SK-N-SH (cell line): ENCODE data around the gene TYR. TPM values are rescaled to one million over a fixed set of nuclear protein-coding genes. Genes with fewer than 3 reads are reported as not detected.
"Not testable (repeated sequence)": the region's sequence is repeated elsewhere in the genome, so short reads cannot be mapped to it uniquely, and the experiment has no call there.

Experiments
- CTCF ChIA-PET: fragments of 300-600, 350-600 bp; formaldehyde crosslinking; extraction: SDS; loops from one replicate; lab custom pipeline; 2021; lab: Yijun Ruan, JAX
- POLR2A ChIA-PET: fragments of 350-600 bp; sonication (Branson Sonifier 250); formaldehyde crosslinking; extraction: SDS; loops from one replicate; lab custom pipeline; 2020; ENCODE audit warnings: antibody characterized with exemption, inconsistent platforms; lab: Yijun Ruan, JAX
- DNase-seq: peaks from one replicate; pipeline ENCODE4 v3.0.0; 2012
- H2AFZ ChIP-seq: fragments of 200-600 bp; sonication (generic); 2 replicates; pipeline ENCODE4 v1.8.1; 2016; ENCODE audit warnings: antibody characterized with exemption, mild to moderate bottlenecking, low read depth
- H3F3A ChIP-seq: fragments of 200-600 bp; sonication (generic); replicated peaks from 2 replicates; pipeline ENCODE3; 2016; ENCODE audit warnings: antibody characterized with exemption, mild to moderate bottlenecking; ENCODE audit not compliant: insufficient read depth
- H3K27ac ChIP-seq, 2 experiments: fragments of 200-500 bp in 1 of 2; fragments of 200-600 bp in 1 of 2; sonication (Bioruptor generic) in 1 of 2; sonication (generic), shearing (Covaris generic) in 1 of 2; 2 replicates each; pipeline versions ENCODE4 v1.5.1 to v1.6.1; 2014 to 2016; ENCODE audit warnings: low read depth in 2 of 2, inconsistent platforms in 1 of 2, low read length in 1 of 2, mild to moderate bottlenecking in 1 of 2, mixed read lengths in 1 of 2
- H3K27me3 ChIP-seq: fragments of 200-600 bp; sonication (generic), shearing (Covaris generic); 2 replicates; pipeline ENCODE4 v1.6.1; 2016; ENCODE audit warnings: mixed run types; ENCODE audit not compliant: insufficient read depth
- H3K36me3 ChIP-seq, 2 experiments: fragments of 200-500 bp in 1 of 2; fragments of 200-600 bp in 1 of 2; sonication (Bioruptor generic) in 1 of 2; sonication (generic) in 1 of 2; replicated peaks in 1 of 2; 2 replicates each; pipeline versions ENCODE3 to v1.5.1; 2014 to 2016; ENCODE audit warnings: low read length in 1 of 2, mild to moderate bottlenecking in 1 of 2; ENCODE audit not compliant: insufficient read depth in 2 of 2, control insufficient read depth in 1 of 2
- H3K4me1 ChIP-seq, 2 experiments: fragments of 200-500 bp in 1 of 2; fragments of 200-600 bp in 1 of 2; sonication (Bioruptor generic) in 1 of 2; sonication (generic), shearing (Covaris generic) in 1 of 2; 2 replicates each; pipeline versions ENCODE4 v1.5.1 to v1.6.1; 2014 to 2016; ENCODE audit warnings: low read depth in 1 of 2, low read length in 1 of 2, mixed run types in 1 of 2; ENCODE audit not compliant: insufficient read depth in 2 of 2, control insufficient read depth in 1 of 2
- H3K4me2 ChIP-seq: fragments of 200-600 bp; sonication (generic), shearing (Covaris generic); 2 replicates; pipeline ENCODE4 v1.6.1; 2017; ENCODE audit warnings: mixed run types
- H3K4me3 ChIP-seq, 2 experiments: fragments of 200-500 bp in 1 of 2; fragments of 200-600 bp in 1 of 2; sonication (Bioruptor generic) in 1 of 2; sonication (generic), shearing (Covaris generic) in 1 of 2; 2 replicates each; pipeline versions ENCODE4 v1.5.1 to v1.8.1; 2014 to 2016; ENCODE audit warnings: low read depth in 2 of 2, inconsistent platforms in 1 of 2, low read length in 1 of 2, mild to moderate bottlenecking in 1 of 2, mixed read lengths in 1 of 2, moderate library complexity in 1 of 2
- H3K79me2 ChIP-seq: fragments of 200-600 bp; sonication (generic); 2 replicates; pipeline ENCODE4 v1.8.1; 2017; ENCODE audit warnings: mild to moderate bottlenecking; ENCODE audit not compliant: insufficient read depth
- H3K9ac ChIP-seq: fragments of 200-600 bp; sonication (generic); 2 replicates; pipeline ENCODE4 v1.6.1; 2017; ENCODE audit warnings: mixed run types
- H3K9me2 ChIP-seq: fragments of 200-600 bp; sonication (generic); 2 replicates; pipeline ENCODE4 v1.6.1; 2017; ENCODE audit warnings: mixed run types
- H3K9me3 ChIP-seq: fragments of 200-600 bp; sonication (generic); 2 replicates; pipeline ENCODE4 v1.6.1; 2017; ENCODE audit warnings: mixed run types, mild to moderate bottlenecking, moderate library complexity
- H4K20me1 ChIP-seq: fragments of 200-600 bp; sonication (generic); 2 replicates; pipeline ENCODE4 v1.6.1; 2017; ENCODE audit warnings: mild to moderate bottlenecking, mixed run types; ENCODE audit not compliant: insufficient read depth
- FOXM1 ChIP-seq: IDR thresholded peaks from 2 replicates; pipeline ENCODE4 v1.4.0; 2012; ENCODE audit warnings: low read depth, mild to moderate bottlenecking
- MXI1 ChIP-seq: IDR thresholded peaks from 2 replicates; pipeline ENCODE4 v1.6.1; 2012; ENCODE audit warnings: mild to moderate bottlenecking, low read depth, low read length, improper control_type of control experiment
- SIN3A ChIP-seq: IDR thresholded peaks from 2 replicates; pipeline ENCODE4 v1.6.1; 2012; ENCODE audit warnings: low read depth, mild to moderate bottlenecking, low read length, moderate library complexity, borderline replicate concordance
- WGBS: methylation state at CpG from one replicate; pipeline ENCODE4 v1.1.6; 2017; ENCODE audit warnings: low lambda C conversion rate; 5-methylcytosine and 5-hydroxymethylcytosine counted together
- polyA plus RNA-seq, 3 experiments: library from polyadenylated mRNA; depleted of rRNA; stranded (reverse); fragments of >200 nt; gene quantifications; 2 replicates each; pipeline ENCODE4 v1.2.3, GENCODE V29; 2012
- TF ChIP-seq, protein P1 (sequence below): fragments of 200-600 bp; sonication (generic); IDR thresholded peaks from 2 replicates; pipeline ENCODE4 v1.6.1; 2017; ENCODE audit warnings: antibody characterized with exemption, mild to moderate bottlenecking, moderate library complexity
- TF ChIP-seq, protein P2 (sequence below): IDR thresholded peaks from 2 replicates; pipeline ENCODE4 v1.6.1; 2012; ENCODE audit warnings: mild to moderate bottlenecking, low read depth, low read length, moderate library complexity
- TF ChIP-seq, protein P3 (sequence below): fragments of 150-350 bp; IDR thresholded peaks from 2 replicates; pipeline ENCODE4 v1.6.1; 2016; ENCODE audit warnings: mild to moderate bottlenecking, low read depth, low read length

The TYR gene
- polyA plus RNA-seq, 1 of the 3 experiments (the other 2 are of a cell fraction): not detected

DNA sequence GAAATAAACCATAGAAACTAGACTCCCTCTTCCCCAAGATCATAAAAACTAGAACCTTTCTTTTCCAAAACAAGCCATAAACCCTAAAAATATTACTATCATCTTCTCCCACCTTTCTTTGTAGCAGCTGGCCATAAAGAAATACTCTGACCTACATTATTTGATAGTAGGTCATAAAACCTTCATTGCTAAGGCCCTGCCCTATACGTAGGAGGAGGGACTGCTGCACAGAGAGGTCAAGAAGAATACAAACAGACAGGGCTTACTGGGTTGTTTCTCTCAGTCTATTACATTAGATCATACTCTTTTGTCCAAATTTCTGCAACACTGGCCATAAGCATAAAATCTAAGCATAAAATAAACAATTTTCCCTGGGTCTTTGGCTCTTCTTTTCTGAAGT lies 101.5 kb downstream of the TYR start (continued):
- TF ChIP-seq, protein P1, sequence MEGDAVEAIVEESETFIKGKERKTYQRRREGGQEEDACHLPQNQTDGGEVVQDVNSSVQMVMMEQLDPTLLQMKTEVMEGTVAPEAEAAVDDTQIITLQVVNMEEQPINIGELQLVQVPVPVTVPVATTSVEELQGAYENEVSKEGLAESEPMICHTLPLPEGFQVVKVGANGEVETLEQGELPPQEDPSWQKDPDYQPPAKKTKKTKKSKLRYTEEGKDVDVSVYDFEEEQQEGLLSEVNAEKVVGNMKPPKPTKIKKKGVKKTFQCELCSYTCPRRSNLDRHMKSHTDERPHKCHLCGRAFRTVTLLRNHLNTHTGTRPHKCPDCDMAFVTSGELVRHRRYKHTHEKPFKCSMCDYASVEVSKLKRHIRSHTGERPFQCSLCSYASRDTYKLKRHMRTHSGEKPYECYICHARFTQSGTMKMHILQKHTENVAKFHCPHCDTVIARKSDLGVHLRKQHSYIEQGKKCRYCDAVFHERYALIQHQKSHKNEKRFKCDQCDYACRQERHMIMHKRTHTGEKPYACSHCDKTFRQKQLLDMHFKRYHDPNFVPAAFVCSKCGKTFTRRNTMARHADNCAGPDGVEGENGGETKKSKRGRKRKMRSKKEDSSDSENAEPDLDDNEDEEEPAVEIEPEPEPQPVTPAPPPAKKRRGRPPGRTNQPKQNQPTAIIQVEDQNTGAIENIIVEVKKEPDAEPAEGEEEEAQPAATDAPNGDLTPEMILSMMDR: no peak
- TF ChIP-seq, protein P2, sequence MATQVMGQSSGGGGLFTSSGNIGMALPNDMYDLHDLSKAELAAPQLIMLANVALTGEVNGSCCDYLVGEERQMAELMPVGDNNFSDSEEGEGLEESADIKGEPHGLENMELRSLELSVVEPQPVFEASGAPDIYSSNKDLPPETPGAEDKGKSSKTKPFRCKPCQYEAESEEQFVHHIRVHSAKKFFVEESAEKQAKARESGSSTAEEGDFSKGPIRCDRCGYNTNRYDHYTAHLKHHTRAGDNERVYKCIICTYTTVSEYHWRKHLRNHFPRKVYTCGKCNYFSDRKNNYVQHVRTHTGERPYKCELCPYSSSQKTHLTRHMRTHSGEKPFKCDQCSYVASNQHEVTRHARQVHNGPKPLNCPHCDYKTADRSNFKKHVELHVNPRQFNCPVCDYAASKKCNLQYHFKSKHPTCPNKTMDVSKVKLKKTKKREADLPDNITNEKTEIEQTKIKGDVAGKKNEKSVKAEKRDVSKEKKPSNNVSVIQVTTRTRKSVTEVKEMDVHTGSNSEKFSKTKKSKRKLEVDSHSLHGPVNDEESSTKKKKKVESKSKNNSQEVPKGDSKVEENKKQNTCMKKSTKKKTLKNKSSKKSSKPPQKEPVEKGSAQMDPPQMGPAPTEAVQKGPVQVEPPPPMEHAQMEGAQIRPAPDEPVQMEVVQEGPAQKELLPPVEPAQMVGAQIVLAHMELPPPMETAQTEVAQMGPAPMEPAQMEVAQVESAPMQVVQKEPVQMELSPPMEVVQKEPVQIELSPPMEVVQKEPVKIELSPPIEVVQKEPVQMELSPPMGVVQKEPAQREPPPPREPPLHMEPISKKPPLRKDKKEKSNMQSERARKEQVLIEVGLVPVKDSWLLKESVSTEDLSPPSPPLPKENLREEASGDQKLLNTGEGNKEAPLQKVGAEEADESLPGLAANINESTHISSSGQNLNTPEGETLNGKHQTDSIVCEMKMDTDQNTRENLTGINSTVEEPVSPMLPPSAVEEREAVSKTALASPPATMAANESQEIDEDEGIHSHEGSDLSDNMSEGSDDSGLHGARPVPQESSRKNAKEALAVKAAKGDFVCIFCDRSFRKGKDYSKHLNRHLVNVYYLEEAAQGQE: no peak
- TF ChIP-seq FOXM1 (no peak), SIN3A (no peak), MXI1 (no peak)
- TF ChIP-seq, protein P3, sequence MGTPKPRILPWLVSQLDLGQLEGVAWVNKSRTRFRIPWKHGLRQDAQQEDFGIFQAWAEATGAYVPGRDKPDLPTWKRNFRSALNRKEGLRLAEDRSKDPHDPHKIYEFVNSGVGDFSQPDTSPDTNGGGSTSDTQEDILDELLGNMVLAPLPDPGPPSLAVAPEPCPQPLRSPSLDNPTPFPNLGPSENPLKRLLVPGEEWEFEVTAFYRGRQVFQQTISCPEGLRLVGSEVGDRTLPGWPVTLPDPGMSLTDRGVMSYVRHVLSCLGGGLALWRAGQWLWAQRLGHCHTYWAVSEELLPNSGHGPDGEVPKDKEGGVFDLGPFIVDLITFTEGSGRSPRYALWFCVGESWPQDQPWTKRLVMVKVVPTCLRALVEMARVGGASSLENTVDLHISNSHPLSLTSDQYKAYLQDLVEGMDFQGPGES: no peak

DNA sequence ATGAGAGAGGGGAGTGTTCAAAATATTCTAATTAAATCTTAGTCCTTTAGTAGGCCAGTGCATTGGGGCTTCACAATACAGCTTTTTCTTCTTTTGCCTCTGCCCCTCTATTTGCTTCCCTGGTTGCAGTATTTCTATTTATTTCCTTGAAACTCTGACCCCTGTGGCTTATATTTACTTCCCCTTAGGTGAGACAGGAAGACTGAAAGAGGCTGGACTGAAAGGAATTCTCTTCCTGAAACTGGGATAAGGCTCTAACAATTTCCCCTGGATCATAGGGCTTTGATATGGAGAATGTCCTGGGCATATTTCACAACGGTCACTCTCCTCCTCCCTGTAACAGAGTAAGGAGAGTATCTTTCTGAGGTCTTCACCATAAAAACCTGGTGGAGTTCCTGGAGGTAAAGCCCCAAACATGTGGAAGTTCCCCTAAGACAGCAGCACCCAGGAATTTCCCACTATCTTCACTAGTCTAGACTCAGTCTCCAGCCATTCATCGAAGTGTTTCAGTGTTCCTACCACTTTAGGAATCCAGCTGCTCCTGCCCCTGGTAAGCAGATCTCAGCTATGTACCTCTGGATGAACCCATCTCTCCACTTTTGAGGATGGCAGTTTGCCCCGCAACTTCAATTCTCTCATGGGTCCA lies 103.5 kb downstream of the TYR start:
- POLR2A ChIA-PET, CTCF ChIA-PET: not testable (repeated sequence)

DNA sequence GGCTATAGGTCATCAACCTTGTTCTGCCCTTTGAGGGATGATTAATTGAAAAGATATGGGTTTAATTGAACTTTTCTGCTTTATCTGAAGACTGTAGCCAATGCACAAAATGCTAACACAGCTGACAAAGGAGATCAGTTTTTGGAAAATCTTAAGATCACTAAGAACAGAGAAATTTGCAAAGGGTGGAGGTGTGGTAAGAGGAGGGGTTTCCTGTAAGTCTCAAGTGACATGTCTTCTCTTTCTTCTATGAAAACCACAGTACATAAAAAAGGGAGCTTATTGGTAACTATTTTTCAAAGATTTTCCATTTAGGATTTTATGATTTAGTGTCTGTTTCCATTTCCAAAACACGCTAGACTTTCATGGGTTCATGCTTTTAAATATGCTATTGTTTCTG lies 108.9 kb downstream of the TYR start:
- H3K36me3 ChIP-seq, H3K4me1 ChIP-seq, DNase-seq, CTCF ChIA-PET, H3K4me2 ChIP-seq, POLR2A ChIA-PET, H2AFZ ChIP-seq, H3K9me2 ChIP-seq, H3K27ac ChIP-seq, H3K27me3 ChIP-seq, H3K4me3 ChIP-seq, H4K20me1 ChIP-seq, H3F3A ChIP-seq, H3K79me2 ChIP-seq, H3K9me3 ChIP-seq, H3K9ac ChIP-seq: not testable (repeated sequence)
- 44% methylated on average over 1 of the region's 1 CpG for WGBS

More for the DNA sequence above, 103.5 kb downstream of the TYR start:
- not testable (repeated sequence) for H3K27ac ChIP-seq, H3F3A ChIP-seq, H3K9me3 ChIP-seq, H3K27me3 ChIP-seq, H3K9ac ChIP-seq, H3K79me2 ChIP-seq, H3K36me3 ChIP-seq, H2AFZ ChIP-seq, H3K4me3 ChIP-seq, DNase-seq, H3K4me2 ChIP-seq, H4K20me1 ChIP-seq, H3K4me1 ChIP-seq, H3K9me2 ChIP-seq
- 34% methylated on average over 3 of the region's 3 CpGs for WGBS

DNA sequence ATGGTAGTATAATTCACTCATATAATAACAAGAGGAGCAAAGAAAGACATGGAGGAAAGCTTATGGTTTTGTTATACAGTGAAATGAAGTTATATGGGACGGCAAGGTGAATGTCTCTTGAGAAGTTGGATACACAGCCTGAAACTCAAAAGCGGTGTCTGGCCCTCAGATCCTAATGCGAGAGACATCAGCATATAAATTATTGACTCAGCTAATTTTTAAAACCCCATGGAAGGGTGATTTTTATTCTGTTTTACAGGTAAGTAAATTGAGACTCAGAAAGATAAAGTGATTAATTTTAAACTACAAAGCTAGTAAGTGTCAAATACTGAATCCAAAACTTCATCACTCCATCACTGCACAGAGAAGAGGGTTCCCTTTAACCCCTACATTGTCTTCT lies 110.3 kb downstream of the TYR start:
- H3K9ac ChIP-seq, POLR2A ChIA-PET, H3K4me3 ChIP-seq, H3K27ac ChIP-seq, H4K20me1 ChIP-seq, H3K4me2 ChIP-seq, CTCF ChIA-PET, H3K36me3 ChIP-seq, H3F3A ChIP-seq, H3K27me3 ChIP-seq, H3K9me3 ChIP-seq, H3K4me1 ChIP-seq, DNase-seq, H3K9me2 ChIP-seq, H2AFZ ChIP-seq, H3K79me2 ChIP-seq: not testable (repeated sequence)
- WGBS: 70% methylated on average over 3 of the region's 3 CpGs
